Neutrophil (primary cell): Measurements from ENCODE around the gene SNX10.

ENCODE experiments used
- H3K27ac ChIP-seq: fragments of 200-600 bp; sonication (generic); 2 replicates; pipeline ENCODE4 v1.5.1; 2016; ENCODE audit warnings: mild to moderate bottlenecking, moderate library complexity
- H3K27me3 ChIP-seq: fragments of 200-600 bp; sonication (generic); 2 replicates; pipeline ENCODE4 v1.6.0; 2016; ENCODE audit warnings: mild to moderate bottlenecking
- H3K36me3 ChIP-seq: fragments of 200-600 bp; sonication (generic); 2 replicates; pipeline ENCODE4 v1.5.1; 2017
- H3K4me1 ChIP-seq, 2 experiments: fragments of 200-600 bp in 1 of 2; sonication (generic) in 1 of 2; 1 replicate in 1 of 2; 2 replicates in 1 of 2; pipeline versions ENCODE4 v1.5.1 to v1.6.1; 2013 to 2016; ENCODE audit warnings: low read depth in 1 of 2, low read length in 1 of 2, mild to moderate bottlenecking in 1 of 2, moderate library complexity in 1 of 2; ENCODE audit not compliant: control insufficient read depth in 1 of 2, insufficient read depth in 1 of 2
- H3K4me3 ChIP-seq, 2 experiments: fragments of 200-600 bp in 1 of 2; sonication (generic) in 1 of 2; 1 replicate in 1 of 2; 2 replicates in 1 of 2; pipeline ENCODE4 v1.5.1; 2013 to 2016; ENCODE audit warnings: low read depth in 1 of 2, low read length in 1 of 2, mild to moderate bottlenecking in 1 of 2, moderate library complexity in 1 of 2
- H3K9me3 ChIP-seq: fragments of 200-600 bp; sonication (generic); 2 replicates; pipeline ENCODE4 v1.5.1; 2016
- TF ChIP-seq, protein P1 (sequence below): fragments of 200-600 bp; sonication (generic); IDR thresholded peaks from 2 replicates; pipeline ENCODE4 v1.5.1; 2016; ENCODE audit warnings: antibody characterized with exemption

The SNX10 gene

DNA sequence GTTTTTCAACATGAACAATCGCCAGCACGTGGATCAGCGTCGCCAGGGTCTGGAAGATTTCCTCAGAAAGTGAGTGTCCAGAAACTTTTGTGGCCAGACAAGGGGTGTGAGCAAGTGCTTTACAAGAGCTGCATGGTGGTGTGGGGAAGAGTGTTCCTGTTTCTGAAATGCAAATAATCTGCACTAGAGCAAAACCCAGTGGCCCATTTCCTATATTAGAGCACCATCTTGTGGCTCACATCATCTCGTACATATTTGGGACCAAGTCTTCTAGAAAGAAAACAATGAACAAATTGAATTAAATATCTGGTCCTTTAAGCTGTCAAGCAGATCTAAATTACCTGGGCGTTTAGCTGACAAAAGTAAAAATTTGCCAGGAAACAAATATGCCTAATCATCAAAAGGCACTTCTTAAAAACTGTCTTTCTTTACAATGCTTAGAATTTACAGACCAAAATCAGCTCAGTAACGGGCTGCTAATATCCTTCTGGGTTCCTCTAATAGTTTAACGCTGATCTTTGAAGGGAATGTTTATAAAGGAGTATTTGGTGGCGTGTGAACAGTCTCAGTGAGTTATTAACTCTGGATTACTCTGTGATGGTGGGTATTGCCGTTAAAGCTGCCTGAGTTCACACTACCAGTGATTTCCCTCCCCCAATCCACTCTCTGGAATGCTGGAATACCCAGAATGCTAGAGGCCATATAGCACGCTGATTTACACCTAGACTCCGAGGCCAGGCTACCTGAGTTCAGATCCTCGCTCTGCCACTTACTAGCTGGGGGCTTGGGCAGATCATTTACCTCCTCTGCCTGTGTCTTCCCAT, 73.6 kb downstream of the SNX10 start:
- Histone ChIP-seq H3K36me3 (peaks cover 70% of the 10 kb centered on the region), H3K4me3 (no peak overlapping the region), H3K27me3 (no peaks in the 10 kb centered on the region), H3K4me1 (peaks cover 9 to 17% of the 10 kb centered on the region in 2 experiments), H3K9me3 (no peaks in the 10 kb centered on the region), H3K27ac (peak overlapping the region; percentile 41)
- TF ChIP-seq, protein P1, sequence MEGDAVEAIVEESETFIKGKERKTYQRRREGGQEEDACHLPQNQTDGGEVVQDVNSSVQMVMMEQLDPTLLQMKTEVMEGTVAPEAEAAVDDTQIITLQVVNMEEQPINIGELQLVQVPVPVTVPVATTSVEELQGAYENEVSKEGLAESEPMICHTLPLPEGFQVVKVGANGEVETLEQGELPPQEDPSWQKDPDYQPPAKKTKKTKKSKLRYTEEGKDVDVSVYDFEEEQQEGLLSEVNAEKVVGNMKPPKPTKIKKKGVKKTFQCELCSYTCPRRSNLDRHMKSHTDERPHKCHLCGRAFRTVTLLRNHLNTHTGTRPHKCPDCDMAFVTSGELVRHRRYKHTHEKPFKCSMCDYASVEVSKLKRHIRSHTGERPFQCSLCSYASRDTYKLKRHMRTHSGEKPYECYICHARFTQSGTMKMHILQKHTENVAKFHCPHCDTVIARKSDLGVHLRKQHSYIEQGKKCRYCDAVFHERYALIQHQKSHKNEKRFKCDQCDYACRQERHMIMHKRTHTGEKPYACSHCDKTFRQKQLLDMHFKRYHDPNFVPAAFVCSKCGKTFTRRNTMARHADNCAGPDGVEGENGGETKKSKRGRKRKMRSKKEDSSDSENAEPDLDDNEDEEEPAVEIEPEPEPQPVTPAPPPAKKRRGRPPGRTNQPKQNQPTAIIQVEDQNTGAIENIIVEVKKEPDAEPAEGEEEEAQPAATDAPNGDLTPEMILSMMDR, result peak; percentile 64

DNA sequence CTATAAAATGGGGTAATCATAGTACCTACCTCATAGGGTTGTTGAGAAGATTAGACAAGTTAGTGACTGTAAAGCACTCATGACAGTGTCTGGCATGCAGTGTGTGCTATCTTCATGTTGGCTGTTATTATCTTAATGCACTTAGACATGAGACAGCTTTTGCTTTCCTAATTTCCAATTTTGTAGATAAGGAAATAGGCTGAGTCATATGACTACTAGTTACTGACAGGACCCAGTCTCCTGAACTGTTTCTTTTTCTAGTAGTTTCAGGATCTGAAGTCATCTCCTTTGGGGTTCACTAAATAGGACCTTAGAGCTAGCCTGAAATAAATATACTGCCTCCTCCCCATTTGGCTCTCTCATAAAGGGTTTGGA, 74.2 kb downstream of the SNX10 start:
- peaks cover 72% of the 10 kb centered on the region for H3K36me3 ChIP-seq
- H3K27ac ChIP-seq, result no peak overlapping the region
- TF ChIP-seq, protein P1, result no peak
- H3K27me3 ChIP-seq, result no peaks in the 10 kb centered on the region
- H3K4me3 ChIP-seq, result no peak overlapping the region
- H3K9me3 ChIP-seq, result no peaks in the 10 kb centered on the region
- H3K4me1 ChIP-seq, result peaks cover 11 to 21% of the 10 kb centered on the region in 2 experiments

DNA sequence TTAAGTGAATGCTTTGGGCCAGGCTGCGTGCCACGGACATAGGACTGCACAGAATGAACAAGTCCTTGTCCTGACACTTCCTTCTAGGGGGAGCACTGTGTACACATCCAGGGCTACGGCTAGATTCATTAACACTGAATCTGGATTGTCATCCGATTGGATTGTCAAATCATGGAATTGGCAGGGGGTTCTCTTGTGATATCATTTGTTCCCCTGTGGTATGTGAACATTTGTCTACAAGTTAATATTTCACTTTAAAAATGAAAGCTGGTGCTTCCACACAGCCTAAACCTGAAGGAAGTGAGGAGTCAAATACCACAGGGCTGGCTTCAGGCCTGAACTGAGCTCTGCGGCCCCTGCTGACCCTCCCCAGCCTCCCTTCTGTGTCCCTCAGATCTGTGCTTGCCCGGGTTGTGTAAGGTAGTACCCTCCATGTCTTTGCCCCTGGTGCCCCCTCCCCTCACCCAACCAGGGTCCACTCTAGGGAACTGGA, 75.6 kb downstream of the SNX10 start:
- Histone ChIP-seq H3K36me3 (peaks cover 76% of the 10 kb centered on the region), H3K27me3 (no peaks in the 10 kb centered on the region)
- TF ChIP-seq, protein P1, result no peak

DNA sequence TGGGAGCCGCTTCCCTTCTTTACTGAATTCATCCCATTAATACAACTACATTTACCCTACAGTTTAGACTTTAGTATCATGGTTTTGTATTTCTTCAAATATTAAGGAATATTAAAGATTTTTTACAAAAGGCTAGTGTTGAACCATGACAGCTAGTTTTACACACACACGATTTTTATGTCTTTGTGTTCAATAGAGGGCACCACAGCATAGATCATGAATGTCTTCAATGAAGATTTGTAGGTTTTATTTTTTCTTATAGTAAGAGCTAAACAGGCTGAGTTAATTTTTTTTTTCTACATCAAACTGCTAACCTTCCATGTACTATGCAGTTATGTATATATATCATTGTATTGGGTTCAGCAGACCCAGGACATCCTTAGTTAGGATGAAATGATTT, 76.9 kb downstream of the SNX10 start:
- Histone ChIP-seq H3K27ac (no peak overlapping the region), H3K36me3 (peaks cover 88% of the 10 kb centered on the region), H3K9me3 (no peaks in the 10 kb centered on the region), H3K4me3 (no peak overlapping the region), H3K27me3 (no peaks in the 10 kb centered on the region), H3K4me1 (peaks cover 11 to 21% of the 10 kb centered on the region in 2 experiments)
- TF ChIP-seq, protein P1, result no peak

More for the DNA sequence above, 75.6 kb downstream of the SNX10 start:
- Histone ChIP-seq H3K27ac (no peak overlapping the region), H3K9me3 (no peaks in the 10 kb centered on the region), H3K4me1 (peaks cover 11 to 21% of the 10 kb centered on the region in 2 experiments), H3K4me3 (no peak overlapping the region)

DNA sequence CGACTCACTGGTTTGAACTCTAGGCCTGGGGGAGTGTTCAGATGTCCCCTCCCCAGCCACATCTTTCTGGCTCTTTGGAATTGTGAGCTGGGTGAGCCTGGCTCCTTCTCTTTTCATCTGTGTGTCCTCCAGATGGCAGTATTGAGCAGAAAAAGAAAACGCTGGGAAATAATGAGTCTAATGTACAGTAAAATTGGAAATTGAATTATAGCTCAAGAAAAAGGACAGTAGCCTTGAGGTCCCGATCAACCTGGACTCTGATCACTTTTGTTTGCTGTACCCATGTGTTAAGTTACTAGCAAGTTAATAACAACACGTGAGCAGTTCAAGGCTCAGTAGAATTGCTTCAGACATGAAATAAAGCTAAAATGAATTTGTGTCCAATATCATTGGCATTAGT, 77.9 kb downstream of the SNX10 start:
- Histone ChIP-seq H3K27ac (no peak overlapping the region), H3K9me3 (no peaks in the 10 kb centered on the region), H3K4me1 (peaks cover 11 to 21% of the 10 kb centered on the region in 2 experiments), H3K27me3 (peaks cover 8% of the 10 kb centered on the region), H3K4me3 (no peak overlapping the region), H3K36me3 (peaks cover 86% of the 10 kb centered on the region)
- TF ChIP-seq, protein P1, result peak; percentile 69
